Measurements from ENCODE around the gene GNAT3.

The GNAT3 gene

DNA sequence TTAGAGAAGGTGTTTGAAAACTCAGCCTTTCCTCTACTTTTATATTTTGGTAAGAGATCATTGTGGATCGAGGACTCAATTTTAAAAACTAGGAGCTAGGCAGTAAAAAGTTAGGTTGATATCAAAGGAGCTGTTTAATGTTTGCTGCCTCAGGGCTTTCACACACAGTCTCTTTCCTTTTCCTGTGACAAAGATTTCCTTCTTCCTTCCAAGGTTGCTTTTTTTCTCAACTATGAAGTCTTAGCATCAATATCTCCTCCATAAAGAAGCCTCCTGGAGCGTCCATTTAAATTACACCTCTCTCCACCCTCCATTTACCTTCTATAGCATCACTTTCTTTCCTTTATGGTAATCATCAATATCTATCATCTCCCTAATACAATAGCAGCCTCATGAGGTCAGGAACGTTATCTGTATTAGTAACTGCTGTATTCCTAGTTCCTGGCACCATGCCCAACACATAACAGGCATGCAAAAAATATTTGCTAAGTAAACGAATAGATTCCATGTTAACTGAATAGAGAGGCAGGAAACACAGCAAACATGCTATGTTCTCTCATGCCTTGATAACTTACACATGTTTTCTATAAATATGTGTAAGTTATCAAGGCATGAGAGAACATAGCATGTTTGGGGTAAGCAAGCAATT is 48.5 kb downstream of the GNAT3 start:
- DNase-seq (ENCODE audit: low read depth in 2 of 2), result no peak

DNA sequence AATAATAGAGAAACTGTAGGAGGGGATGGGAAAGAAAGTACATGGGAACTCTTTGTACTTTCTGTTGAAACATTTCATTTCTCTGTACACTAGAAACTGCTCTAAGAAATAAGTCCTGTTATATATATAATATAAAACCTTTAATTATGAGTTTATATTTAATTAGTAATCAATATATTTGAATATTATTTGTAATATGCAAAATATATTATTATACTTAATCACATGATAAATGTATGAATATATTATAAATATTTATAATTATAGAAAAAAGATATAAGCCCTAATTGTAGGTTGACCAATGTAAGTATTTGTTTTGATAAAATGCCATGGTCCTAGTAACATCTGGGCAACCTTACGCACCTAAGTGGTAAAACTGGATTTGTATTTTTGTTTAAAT is 51.0 kb downstream of the GNAT3 start:
- DNase-seq (ENCODE audit: low read depth in 2 of 2), result no peak

DNA sequence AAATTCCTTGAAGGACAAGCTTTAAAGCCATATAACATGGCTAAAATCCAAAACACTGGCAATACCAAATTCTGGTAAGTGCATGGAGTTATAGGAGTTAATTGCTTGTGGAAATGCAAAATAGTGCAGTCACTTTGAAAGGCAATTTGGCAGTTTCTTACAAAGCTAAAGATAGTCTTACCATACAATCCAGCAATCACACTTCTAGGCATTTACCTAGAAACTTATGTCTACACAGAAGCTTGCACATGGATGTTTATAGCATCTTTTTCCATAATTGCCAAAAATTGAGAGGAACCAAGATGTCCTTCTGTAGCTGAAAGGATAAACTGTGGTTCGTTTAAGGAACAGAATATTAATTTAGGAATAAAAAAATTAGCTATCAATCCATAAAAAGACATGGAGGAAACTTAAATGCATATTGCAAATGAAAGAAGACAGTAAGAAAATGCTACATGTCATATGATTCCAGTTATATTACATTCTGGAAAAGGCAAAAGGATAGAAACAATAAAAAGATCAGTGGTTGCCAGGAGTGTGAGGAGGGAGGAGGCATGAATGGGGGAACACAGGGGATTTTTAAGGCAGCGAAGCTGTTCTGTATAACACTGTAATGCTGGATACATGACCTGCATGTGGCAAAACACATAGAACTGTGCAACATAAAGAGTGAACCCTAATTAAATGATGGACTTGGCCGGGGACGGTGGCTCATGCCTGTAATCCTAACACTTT is 51.9 kb downstream of the GNAT3 start:
- no peak for DNase-seq (ENCODE audit: low read depth in 2 of 2)

DNA sequence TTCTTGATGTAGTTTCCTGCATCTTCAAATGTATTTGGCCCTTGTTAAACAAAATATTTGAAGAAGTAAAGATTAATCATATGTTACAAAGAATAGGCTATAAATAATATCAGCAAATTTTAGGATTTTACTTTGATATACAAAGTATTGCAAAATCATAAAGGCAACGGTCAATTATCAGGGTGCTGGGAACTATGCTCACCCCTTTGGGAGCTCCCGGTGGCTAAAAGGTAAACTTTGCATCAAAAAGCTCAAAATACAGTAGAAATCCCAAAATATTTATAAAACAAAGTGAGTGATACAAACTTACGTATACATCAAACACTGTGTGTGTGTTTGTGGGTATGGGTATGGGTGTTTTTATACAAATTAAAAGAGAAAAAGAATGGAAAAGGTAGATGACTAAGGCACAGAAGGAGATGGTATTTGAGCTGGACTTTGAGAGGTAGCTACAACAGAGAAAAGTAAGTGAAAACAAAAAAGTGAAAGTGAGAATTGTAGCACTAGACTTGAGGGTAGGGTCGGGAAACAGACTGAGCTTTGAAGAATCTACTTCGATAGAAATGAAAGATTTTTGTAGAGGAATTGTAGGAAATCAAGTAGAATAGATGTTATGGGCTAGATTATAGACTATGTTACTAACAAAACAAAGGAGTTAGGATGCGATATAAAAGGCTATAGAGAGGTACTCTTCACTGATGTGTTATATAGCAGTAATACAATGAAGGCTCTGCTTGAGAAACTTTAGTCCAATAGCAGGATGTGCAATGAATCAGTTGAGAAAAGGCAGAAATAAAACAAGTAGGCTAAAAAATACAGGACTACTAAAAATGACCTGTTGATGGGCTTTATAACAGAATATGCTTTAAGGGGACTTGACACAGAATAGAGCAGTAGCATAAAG is 52.8 kb downstream of the GNAT3 start:
- DNase-seq (ENCODE audit: low read depth in 2 of 2), result no peak

DNA sequence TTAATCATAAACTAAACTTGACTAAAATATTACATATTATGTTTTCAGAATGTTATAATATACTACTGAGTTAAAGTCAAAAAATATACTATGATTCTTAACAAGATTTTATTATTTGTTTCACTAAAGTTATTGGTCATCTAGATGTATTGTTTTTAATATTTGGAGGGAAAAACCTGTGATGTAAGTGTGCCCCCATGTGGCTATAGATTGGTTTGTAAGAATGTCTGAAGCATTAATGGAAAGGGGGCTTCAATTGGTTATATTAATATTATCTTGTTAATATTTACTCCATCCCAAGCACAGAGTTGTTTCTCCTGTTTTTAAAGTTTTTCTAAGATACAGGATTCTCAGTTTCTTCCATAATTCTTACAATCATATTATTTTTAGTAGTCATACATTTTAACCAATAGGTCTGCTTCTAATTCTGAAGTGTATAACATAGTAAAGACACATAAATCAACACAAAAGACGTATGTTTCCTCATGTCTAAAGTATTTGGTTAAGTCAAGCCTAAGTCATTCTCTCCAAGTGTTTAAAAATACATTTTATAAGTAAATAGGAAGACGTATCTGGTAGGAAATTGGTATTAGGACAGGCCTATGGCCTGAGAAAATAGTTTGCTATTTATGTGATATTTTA is 58.0 kb downstream of the GNAT3 start:
- no peak for DNase-seq (ENCODE audit: low read depth in 2 of 2)

DNA sequence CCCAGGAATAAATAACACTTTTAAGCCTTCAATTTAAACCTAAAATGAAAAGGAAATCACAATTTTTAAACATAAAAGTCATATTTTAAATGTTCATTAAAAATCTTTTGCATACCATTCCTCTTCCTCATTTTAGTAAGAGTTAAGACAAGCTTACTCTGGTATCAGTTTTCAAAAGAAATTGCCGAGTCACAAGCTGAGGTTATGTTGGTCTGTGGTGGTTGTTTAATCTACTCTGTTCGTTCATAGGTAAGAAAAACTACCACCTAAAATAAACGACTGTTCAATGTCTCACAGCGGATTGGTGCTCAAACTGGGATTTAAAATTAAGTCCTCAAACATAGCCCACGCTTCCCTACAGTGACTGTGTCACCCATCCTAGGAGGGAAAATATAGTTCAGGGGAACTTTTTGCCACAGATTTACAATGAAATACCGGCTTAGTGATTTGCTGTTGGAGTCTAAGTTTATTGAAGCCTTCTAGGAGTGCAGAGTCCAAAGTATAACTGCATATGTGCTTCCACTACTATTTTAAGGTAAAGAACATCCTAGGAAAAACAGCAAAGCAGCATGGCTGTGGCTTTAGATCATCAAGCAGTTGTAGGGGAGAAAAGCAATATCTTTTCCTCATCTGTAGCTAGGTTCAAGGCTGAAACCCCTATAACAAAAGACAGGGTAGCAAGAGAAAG is 61.1 kb downstream of the GNAT3 start:
- no peak for DNase-seq (ENCODE audit: low read depth in 2 of 2)

DNA sequence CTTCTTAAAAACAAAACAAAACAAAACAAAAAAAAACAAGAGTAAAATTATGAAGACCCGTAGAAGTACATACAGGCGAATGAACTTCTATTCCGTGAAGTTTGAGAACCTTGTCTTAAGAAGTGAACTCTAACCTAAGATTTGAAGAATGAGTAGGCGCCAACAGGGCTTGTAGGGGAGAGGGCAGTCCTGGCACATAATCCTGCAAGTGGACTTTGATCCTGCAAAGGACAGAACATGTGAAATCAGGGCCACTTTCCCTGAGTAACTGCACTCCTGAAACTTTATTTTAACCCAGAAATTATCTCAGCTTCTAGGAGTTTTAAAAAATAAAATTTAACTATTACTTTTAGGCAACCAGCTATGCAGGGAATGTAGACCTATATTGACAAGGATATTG is 62.0 kb downstream of the GNAT3 start:
- DNase-seq (ENCODE audit: low read depth in 2 of 2), result no peak

DNA sequence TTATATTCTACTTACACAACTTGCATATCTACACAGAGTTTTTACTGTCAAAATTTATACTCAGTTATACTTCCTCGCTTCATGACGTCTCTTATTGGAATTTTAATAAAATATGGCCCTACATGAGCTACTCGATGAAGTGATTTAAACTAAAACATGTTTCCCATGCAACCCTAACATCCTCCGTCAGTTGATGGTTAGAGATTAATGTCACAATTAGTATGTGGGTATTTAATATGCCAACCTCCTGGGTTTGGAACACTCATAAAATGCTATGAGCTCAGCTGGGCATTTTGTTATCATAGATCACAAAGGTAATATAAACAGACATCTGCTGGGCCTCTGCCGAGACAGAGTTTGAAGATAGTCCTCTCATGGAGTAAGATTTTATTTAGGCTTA is 66.5 kb downstream of the GNAT3 start:
- DNase-seq (ENCODE audit: low read depth in 2 of 2), result no peak

DNA sequence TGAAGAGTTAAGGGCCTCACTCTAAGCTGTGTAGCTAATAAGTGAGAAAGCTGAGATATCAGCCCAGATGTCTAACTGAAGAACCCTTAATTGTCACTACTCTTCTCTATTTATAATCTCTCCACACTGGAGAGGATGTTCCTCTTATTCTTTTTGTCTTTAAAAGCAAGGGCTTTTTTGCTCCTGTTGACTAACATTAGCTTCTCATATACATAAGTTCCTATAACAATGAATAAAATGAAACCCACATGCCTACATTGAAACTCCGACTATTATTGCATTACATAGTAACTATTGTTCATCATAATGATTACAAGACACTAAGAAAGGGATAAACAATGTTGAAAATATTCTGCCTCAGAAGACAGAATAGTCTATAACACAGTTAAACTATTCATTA is 67.1 kb downstream of the GNAT3 start:
- no peak for DNase-seq (ENCODE audit: low read depth in 2 of 2)

DNA sequence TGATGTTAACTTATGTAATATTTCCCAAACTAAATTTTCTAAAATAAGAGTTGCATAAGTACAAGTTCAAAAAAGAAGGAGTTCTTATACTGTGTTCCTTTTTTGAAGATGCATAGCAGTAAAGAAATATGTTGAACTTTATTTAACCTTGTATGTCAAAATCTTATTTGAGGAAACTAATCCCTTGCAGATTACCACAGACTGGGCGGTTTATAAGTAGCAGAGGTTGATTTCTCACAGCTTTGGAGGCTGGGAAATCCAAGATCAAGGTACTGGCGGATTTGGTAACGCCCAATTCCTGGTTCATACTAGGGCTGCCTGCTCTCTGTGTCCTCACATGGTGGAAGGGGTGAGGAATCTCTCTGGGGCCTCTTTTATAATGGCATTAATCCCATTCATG is 68.5 kb downstream of the GNAT3 start:
- no peak for DNase-seq (ENCODE audit: low read depth in 2 of 2)

DNA sequence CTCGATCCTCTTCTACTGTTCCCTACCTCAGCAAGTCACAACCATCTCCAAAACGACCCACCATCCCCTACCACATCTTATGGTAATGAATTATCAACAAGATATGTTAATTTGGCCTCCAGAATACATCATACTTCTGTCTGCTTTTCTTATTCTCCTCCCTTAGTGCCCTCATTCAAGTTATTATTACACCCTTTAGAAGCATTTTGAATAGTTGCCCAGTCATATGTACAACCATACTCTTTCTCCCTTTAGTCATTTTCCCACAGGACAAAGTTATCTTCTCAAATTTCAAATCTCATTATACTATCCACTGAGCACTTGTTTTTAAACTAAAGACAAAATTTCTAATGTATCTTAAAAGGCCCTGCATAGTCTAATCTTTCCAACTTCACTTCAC is 71.0 kb downstream of the GNAT3 start:
- no peak for DNase-seq (ENCODE audit: low read depth in 2 of 2)

DNA sequence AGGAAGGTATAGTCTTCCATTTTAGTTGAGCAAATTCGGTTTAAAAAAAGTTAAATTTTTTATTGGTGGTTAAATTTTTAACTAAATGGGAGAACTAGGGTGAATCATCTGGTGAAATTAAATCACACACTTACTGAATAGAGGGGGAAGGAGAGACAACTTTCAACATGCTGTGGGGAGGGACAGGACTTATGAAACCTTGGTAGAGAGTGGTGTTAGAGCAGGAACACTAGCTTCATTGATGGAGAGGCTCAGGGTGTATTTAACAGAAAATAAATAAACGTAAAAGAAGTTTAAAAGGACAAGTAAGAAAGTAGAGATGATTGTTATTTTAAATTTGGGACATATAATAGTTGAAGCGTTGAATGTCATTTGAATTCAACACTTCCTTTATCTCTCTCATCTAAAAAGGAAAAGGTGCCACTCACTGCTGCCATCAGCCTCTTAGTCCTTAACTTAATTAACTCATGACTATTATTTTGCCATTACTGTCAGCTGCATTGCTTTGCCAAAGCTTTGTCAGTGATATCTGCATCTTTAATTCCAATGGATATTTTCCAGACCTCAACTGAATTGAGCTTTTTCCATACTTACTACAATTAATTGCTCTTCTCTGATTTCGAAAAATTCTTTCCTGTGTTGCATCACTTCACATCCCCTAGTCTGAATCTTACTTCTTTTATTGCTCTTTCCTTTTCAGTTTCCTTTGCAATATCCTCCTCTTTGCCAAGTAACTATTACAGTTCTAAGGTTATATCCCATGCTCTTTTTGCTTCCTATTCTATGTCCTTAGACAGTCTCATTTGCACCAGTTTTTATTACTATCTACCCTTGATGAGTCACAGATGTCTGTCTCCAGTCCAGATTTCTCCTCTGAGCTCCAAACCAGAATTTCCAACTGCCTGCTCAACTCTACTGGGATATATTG is 71.7 kb downstream of the GNAT3 start:
- no peak for DNase-seq (ENCODE audit: low read depth in 2 of 2)

DNA sequence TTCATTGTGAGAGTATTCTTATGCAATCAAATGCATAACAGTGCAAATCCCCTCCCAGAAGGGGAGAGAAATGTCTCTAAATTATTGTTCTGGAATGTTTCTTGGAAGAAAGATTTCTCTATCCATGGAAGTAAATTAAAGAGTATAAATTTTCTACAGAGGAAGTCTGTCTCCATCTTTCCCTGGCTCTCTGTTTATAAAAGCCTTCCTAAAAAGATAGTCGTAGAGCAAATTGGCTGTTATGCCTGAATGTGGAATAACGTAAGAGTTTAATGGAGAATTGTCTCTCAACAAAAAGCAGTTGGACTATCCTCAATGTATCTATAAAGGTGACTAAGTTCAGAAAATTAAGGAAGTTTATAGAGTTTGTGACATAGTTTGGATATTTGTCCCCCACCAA is 76.3 kb downstream of the GNAT3 start:
- no peak for DNase-seq (ENCODE audit: low read depth in 2 of 2)

DNA sequence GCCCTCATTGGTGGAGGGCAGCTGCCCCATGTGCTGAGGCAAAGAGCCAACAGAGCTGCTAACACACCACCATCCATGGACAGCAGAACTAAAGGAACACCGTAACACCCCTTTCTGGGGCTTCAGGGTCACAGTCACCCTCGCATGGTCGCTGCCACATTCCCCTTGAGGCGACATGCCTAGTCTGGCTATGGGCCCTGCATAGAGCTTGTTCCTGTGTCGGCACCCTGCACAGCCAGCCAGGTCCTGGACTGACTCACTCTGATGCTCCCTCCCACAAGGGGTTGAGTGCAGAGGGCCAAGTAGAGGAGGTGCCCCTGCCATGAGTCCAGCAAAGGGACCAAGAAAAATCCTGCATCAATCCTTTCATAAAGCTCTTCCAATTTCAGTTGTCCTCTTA is 77.8 kb downstream of the GNAT3 start:
- DNase-seq (ENCODE audit: low read depth in 2 of 2), result no peak

DNA sequence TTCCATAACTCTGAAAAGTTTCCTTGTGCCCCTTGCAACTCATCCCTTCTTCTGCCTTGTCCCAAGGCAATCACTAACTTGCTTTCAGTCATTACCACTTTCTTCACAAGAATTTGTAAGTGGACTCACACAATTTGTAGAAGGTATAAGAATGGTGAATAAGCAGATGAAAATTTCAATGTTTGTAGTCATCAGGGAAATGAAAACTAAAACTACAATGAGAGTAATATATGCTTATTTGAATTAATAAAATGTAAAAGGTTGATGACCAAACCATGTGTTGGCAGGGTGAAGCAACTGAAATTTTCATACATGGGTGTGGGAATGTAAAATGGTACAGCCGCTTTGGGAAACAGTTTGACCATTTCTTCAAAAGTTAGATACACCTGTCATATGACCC is 79.7 kb downstream of the GNAT3 start:
- DNase-seq (ENCODE audit: low read depth in 2 of 2), result no peak

DNA sequence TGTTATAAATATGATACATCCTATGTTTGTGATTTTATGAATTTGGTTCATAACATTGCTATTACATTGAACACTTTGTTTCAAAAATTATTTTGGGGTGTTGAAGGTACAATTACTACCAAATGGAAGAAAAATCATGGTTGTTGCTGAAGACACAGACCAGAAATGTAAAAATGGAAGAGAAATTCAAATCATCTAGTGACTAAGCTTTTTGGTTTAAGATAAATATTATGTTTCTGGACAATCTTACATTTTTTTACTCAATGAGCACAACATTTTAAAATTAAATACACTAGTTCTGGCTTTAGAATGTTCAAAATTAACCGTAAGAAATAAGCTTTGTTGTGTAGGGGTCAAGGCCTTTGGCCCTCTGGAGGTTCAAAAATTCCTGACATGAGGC is 82.7 kb downstream of the GNAT3 start:
- DNase-seq (ENCODE audit: low read depth in 2 of 2), result no peak

DNA sequence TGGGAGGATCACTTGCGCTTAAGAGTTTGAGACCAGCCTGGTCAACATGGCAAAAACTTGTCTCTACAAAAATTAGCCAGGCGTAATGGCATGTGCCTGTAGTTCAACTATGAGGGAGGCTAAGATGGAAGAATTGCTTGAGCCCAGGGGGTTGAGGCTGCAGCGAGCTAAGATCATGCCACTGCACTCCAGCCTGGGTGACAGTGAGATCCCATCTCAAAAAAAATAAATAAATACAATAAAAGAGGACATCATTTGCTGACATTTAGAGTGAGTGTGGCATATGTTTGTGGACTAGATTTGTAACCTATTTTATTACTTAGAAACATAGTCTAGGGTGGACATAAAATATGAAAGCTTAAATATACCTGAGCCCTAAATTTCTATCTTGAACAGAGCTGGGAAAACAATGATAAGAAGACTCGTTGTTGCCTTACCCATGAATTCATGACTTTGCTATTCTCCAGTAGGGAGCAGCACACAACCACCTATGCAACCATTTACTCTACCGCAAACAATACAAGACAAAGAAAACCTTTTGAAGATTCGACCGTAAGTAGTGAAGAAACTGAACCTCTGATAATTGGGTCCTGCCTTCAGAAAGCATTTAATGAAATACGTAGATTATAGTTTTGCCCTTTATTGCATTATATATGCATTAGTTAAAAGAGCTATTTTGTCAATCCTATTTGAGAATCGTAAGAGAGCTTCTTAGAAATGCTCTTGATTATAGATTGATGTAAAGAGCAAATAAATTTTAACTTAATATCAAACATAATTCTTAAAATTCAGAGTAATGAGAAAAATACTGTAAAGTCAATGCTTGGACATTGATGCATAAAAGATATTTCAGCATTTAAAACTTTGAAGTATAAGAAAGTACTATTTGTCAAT is 83.5 kb downstream of the GNAT3 start:
- no peak for DNase-seq (ENCODE audit: low read depth in 2 of 2)

DNA sequence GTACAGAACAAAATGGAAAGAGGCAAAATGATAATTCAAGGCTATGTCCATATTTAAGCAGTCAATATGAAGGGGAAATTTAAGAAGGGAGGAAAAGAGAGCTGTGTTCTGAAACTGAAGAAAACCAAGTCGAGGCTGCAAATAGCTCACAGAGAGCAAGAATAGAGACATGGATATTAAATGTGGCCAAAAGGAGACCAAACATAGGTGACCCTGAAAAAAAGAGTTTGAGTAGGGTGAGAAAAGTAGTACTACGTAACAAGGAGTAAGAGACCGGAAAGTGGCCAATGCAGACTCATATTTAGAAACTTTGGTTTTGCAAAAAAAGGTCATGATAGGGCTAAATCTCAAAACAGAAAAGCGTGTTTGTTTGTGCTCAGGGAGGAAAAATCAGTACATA is 84.6 kb downstream of the GNAT3 start:
- no peak for DNase-seq (ENCODE audit: low read depth in 2 of 2)

DNA sequence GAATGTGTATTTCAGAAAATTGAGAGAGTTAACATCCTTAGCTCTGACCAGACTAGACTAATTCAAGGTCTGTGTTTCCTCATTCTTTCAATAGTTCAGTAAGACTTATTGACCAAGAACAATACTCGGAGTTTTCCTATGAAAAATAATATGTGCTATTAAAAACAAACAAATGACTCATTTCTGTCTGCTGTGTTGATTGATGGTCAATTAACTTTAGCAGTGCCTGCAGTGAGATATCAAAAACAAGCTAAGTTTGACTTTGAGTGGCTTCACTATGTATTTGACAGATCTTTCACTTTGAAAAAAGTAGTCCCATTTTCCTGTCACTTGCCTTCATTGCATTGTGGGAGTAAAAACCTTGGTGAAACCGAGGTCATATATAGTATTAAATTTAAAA is 91.0 kb downstream of the GNAT3 start:
- DNase-seq (ENCODE audit: low read depth in 2 of 2), result no peak

Data from stimulated activated CD8-positive, alpha-beta memory T cell treated with anti-CD3 and anti-CD28 coated beads, Interleukin-2, amount 100 ng/mL, for 1 hour (primary cell).